GM18498 (cell line): ENCODE data around the gene DCAF12.
"Not testable (repeated sequence)": the region's sequence is repeated elsewhere in the genome, so short reads cannot be mapped to it uniquely, and the experiment has no call there.

Experiments
- ATAC-seq: cut with Tn5 transposase; IDR thresholded peaks from one replicate; pipeline ENCODE4 v1.9.1; 2021; ENCODE audit warnings: mild to moderate bottlenecking, moderate library complexity; ENCODE audit not compliant: unreplicated experiment

DCAF12 gene

GRCh38 chr9:34126207-34127034, at the start of gene DCAF12:
DCAF12 (minus strand) TSS chr9:34126698; CDS start chr9:34126431, 267 bp downstream.
- peak; percentile 82 for ATAC-seq

- no peak for ATAC-seq
Measured at GRCh38 chr9:34176089-34176488, 49.6 kb upstream of the DCAF12 start.

- ATAC-seq, result no peak
Measured at GRCh38 chr9:34171753-34172535, 45.4 kb upstream of the DCAF12 start.

- ATAC-seq, result no peak
Measured at GRCh38 chr9:34170237-34170991, 43.9 kb upstream of the DCAF12 start.

- ATAC-seq, result no peak
Measured at GRCh38 chr9:34169125-34169524, 42.6 kb upstream of the DCAF12 start.

- no peak for ATAC-seq
Measured at GRCh38 chr9:34163434-34163833, 36.9 kb upstream of the DCAF12 start.

GRCh38 chr9:34158362-34158869, 31.9 kb upstream of the DCAF12 start:
- ATAC-seq, result no peak

GRCh38 chr9:34157898-34158297, 31.4 kb upstream of the DCAF12 start:
- no peak for ATAC-seq

GRCh38 chr9:34157318-34157717, 30.8 kb upstream of the DCAF12 start:
- ATAC-seq, result no peak

GRCh38 chr9:34154057-34154456, 27.6 kb upstream of the DCAF12 start:
- no peak for ATAC-seq

- ATAC-seq, result no peak
Measured at GRCh38 chr9:34151398-34151797, 24.9 kb upstream of the DCAF12 start.

GRCh38 chr9:34145165-34145564, 18.7 kb upstream of the DCAF12 start:
- ATAC-seq, result no peak

GRCh38 chr9:34143116-34143515, 16.6 kb upstream of the DCAF12 start:
- ATAC-seq, result no peak

- ATAC-seq, result no peak
Measured at GRCh38 chr9:34140853-34141252, 14.4 kb upstream of the DCAF12 start.

- no peak for ATAC-seq
Measured at GRCh38 chr9:34139477-34140146, 13.1 kb upstream of the DCAF12 start.

- not testable (repeated sequence) for ATAC-seq
Measured at GRCh38 chr9:34138644-34139043, 12.1 kb upstream of the DCAF12 start.

GRCh38 chr9:34134521-34134920, 8.0 kb upstream of the DCAF12 start:
- no peak for ATAC-seq

GRCh38 chr9:34133436-34133949, 7.0 kb upstream of the DCAF12 start:
- no peak for ATAC-seq

- ATAC-seq, result no peak
Measured at GRCh38 chr9:34131571-34131970, 5.1 kb upstream of the DCAF12 start.
